ENCODE results near the gene WDR7. TPM values are rescaled to one million over a fixed set of nuclear protein-coding genes. Genes with fewer than 3 reads are reported as not detected.

Gene WDR7
- total and polyA plus RNA-seq, 2 of the 4 experiments (the other 2 are of a cell fraction) = 3.7 to 23.3 TPM

DNA sequence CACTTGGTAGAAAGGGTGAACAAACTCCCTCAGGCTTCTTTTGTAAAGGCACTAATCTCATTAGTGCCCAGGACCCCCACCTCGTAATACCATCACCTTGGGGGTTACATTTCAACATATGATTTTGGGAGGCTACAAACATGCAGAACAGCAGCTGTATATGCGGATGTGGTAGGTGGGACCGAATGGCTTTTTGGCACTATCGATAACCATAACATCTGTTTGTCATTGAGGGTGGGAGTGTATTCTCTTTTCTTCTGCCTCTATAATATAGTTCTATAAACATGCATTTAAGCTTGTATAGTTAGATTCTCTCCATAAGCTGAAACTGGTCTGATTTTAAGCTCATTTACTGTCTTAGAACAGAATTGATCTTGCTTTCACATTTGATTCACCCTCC, 256.6 kb downstream of the WDR7 start:
- intact Hi-C loops (cut with micrococcal nuclease) (no loop called here), in situ Hi-C loops (cut with MboI; ENCODE audit: low sequenced_read_pairs) (no loop called here), dilution Hi-C loops (cut with HindIII; ENCODE audit: low sequenced_read_pairs, unreplicated experiment) (no loop called here)
- H2BK5ac ChIP-seq (ENCODE audit: low read depth, low read length, poor library complexity, severe bottlenecking) = no peak overlapping the region
- H2BK15ac ChIP-seq (ENCODE audit: low read depth, low read length) = no peak overlapping the region
- H4K5ac ChIP-seq (ENCODE audit: low read depth, low read length) = no peak overlapping the region
- H3K9me1 ChIP-seq (ENCODE audit: insufficient read depth, low read length) = no peaks in the 10 kb centered on the region
- no peak overlapping the region for H2AFZ ChIP-seq (replicated peaks; ENCODE audit: low read length, poor library complexity)
- H3K18ac ChIP-seq (ENCODE audit: low read depth, low read length) = no peak overlapping the region
- TF ChIP-seq, protein P1, sequence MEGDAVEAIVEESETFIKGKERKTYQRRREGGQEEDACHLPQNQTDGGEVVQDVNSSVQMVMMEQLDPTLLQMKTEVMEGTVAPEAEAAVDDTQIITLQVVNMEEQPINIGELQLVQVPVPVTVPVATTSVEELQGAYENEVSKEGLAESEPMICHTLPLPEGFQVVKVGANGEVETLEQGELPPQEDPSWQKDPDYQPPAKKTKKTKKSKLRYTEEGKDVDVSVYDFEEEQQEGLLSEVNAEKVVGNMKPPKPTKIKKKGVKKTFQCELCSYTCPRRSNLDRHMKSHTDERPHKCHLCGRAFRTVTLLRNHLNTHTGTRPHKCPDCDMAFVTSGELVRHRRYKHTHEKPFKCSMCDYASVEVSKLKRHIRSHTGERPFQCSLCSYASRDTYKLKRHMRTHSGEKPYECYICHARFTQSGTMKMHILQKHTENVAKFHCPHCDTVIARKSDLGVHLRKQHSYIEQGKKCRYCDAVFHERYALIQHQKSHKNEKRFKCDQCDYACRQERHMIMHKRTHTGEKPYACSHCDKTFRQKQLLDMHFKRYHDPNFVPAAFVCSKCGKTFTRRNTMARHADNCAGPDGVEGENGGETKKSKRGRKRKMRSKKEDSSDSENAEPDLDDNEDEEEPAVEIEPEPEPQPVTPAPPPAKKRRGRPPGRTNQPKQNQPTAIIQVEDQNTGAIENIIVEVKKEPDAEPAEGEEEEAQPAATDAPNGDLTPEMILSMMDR (conservative IDR thresholded peaks at IDR 0.05; ENCODE audit: low read depth, low read length) = no peak
- TF ChIP-seq RFX5 (IDR thresholded peaks at IDR 0.05; ENCODE audit: low read depth, low read length) = no peak
- H4K20me1 ChIP-seq (ENCODE audit: insufficient read depth, low read length) = no peaks in the 10 kb centered on the region
- H4K8ac ChIP-seq (ENCODE audit: low read depth in 2 of 2, low read length in 2 of 2) = no peak overlapping the region
- no peaks in the 10 kb centered on the region for H3K27me3 ChIP-seq (ENCODE audit: control insufficient read depth, insufficient read depth, low read length)
- ChIA-PET POLR2A (ENCODE audit: unreplicated experiment) (no interaction called here), CTCF (no interaction called here)
- no peak overlapping the region for H2AK9ac ChIP-seq (replicated peaks; ENCODE audit: low read depth, low read length, poor library complexity)
- no peak overlapping the region for H3K4me3 ChIP-seq (ENCODE audit: insufficient read depth, low read depth, low read length)
- no peak overlapping the region for H3K56ac ChIP-seq (ENCODE audit: extremely low read depth, insufficient read depth, low read length)
- no peak overlapping the region for H2BK20ac ChIP-seq (ENCODE audit: low read depth, low read length)
- H3K9me3 ChIP-seq (ENCODE audit: control insufficient read depth, insufficient read depth, low read length) = no peaks in the 10 kb centered on the region
- H3K23ac ChIP-seq (ENCODE audit: low read depth, low read length) = no peak overlapping the region
- no peak overlapping the region for H3K27ac ChIP-seq (ENCODE audit: insufficient read depth, low read length)
- no peak overlapping the region for H2BK120ac ChIP-seq (ENCODE audit: low read depth, low read length)
- BruUV-seq (replicated peaks) = no TSS peak
- no peak for DNase-seq
- no peak overlapping the region for H3K14ac ChIP-seq (replicated peaks; ENCODE audit: low read depth, low read length)
- WGBS, 2 experiments (ENCODE audit: extremely low coverage in 2 of 2, insufficient read length in 1 of 2) = no CpG with 5 or more reads among the region's 4 CpGs
- H3K4me2 ChIP-seq (ENCODE audit: low read depth, low read length) = no peak overlapping the region
- ATAC-seq (ENCODE audit: low read depth) = no peak
- H3K4me1 ChIP-seq (ENCODE audit: control insufficient read depth, insufficient read depth, low read length) = no peaks in the 10 kb centered on the region
- H3K4ac ChIP-seq (ENCODE audit: low read depth, low read length) = no peak overlapping the region
- H4K91ac ChIP-seq (ENCODE audit: insufficient read depth, low read depth, low read length) = no peak overlapping the region
- H3K9ac ChIP-seq (ENCODE audit: low read depth, low read length) = no peak overlapping the region
- H3K36me3 ChIP-seq (ENCODE audit: control insufficient read depth, insufficient read depth, low read length) = no peaks in the 10 kb centered on the region
- H2AK5ac ChIP-seq (ENCODE audit: low read depth, low read length) = no peak overlapping the region
- H3K79me1 ChIP-seq (ENCODE audit: low read depth in 1 of 2, low read length in 2 of 2) = no peaks in the 10 kb centered on the region; a peak in 1 of 4 replicates
